HepG2 (cell line): Measurements from ENCODE around the gene TTLL1. TPM values are rescaled to one million over a fixed set of nuclear protein-coding genes. Genes with fewer than 3 reads are reported as not detected.
A peak's percentile ranks its signal among the peaks of the same experiment; 100 is the strongest.

Experiments used
- DRAP1 ChIP-seq: IDR thresholded peaks from 2 replicates; pipeline ENCODE4 v1.6.1; 2016; ENCODE audit warnings: missing genetic modification reagents, missing compliant biosample characterization
- EP300 ChIP-seq, 3 experiments: sonication (generic) in 1 of 3; formaldehyde crosslinking in 1 of 3; IDR thresholded peaks; 2 replicates each; pipeline versions ENCODE4 v1.5.1 to v1.6.1; 2011 to 2020; ENCODE audit warnings: low read depth in 2 of 3, low read length in 2 of 3, borderline replicate concordance in 1 of 3, improper control_type of control experiment in 1 of 3, mild to moderate bottlenecking in 1 of 3, missing genetic modification reagents in 1 of 3, moderate library complexity in 1 of 3
- FOXP1 ChIP-seq, 2 experiments: fragments of 450-650 bp in 1 of 2; IDR thresholded peaks; 2 replicates each; pipeline ENCODE4 v1.6.1; 2017 to 2018; ENCODE audit warnings: antibody characterized with exemption in 1 of 2
- HNRNPH1 ChIP-seq: fragments of 200-400 bp; formaldehyde crosslinking; optimal IDR thresholded peaks from 2 replicates; pipeline ENCODE3; 2017; ENCODE audit warnings: mild to moderate bottlenecking, low read depth, low read length
- MEIS2 ChIP-seq: sonication (generic); formaldehyde crosslinking; IDR thresholded peaks from 2 replicates; pipeline ENCODE4 v1.9.0; 2021; ENCODE audit warnings: mild to moderate bottlenecking, missing genetic modification reagents
- MLLT10 ChIP-seq: sonication (generic); formaldehyde crosslinking; IDR thresholded peaks from 2 replicates; pipeline ENCODE4 v1.4.0; 2020; ENCODE audit warnings: missing genetic modification reagents
- MZF1 ChIP-seq: sonication (generic); formaldehyde crosslinking; IDR thresholded peaks from 2 replicates; pipeline ENCODE4 v1.8.1; 2023; ENCODE audit warnings: mild to moderate bottlenecking, missing genetic modification reagents, borderline replicate concordance
- PAF1 ChIP-seq: IDR thresholded peaks from 2 replicates; pipeline ENCODE4 v1.6.1; 2016; ENCODE audit warnings: missing genetic modification reagents, missing compliant biosample characterization
- TCF7 ChIP-seq: sonication (generic); IDR thresholded peaks from 2 replicates; pipeline ENCODE4 v1.6.1; 2016; ENCODE audit warnings: antibody characterized with exemption, low read depth
- ZBTB4 ChIP-seq: sonication (generic); formaldehyde crosslinking; IDR thresholded peaks from 2 replicates; pipeline ENCODE4 v1.4.0; 2020; ENCODE audit warnings: missing genetic modification reagents, mild to moderate bottlenecking, borderline replicate concordance
- ZC3H13 ChIP-seq: sonication (generic); formaldehyde crosslinking; IDR thresholded peaks from 2 replicates; pipeline ENCODE4 v1.8.1; 2023; ENCODE audit warnings: mild to moderate bottlenecking, missing genetic modification reagents, moderate library complexity
- ZMYM3 ChIP-seq: sonication (generic); formaldehyde crosslinking; IDR thresholded peaks from 2 replicates; pipeline ENCODE4 v1.5.1; 2020; ENCODE audit warnings: mild to moderate bottlenecking, missing genetic modification reagents
- ZNF12 ChIP-seq: sonication (generic); formaldehyde crosslinking; IDR thresholded peaks from 2 replicates; pipeline ENCODE4 v1.5.0; 2020; ENCODE audit warnings: missing genetic modification reagents
- ZNF136 ChIP-seq: sonication (generic); formaldehyde crosslinking; IDR thresholded peaks from 2 replicates; pipeline ENCODE4 v1.8.1; 2022; ENCODE audit warnings: low read depth, mild to moderate bottlenecking, moderate library complexity, missing genetic modification reagents
- ZNF230 ChIP-seq: sonication (generic); formaldehyde crosslinking; IDR thresholded peaks from 2 replicates; pipeline ENCODE4 v1.4.0; 2020; ENCODE audit warnings: mild to moderate bottlenecking, missing genetic modification reagents
- ZNF343 ChIP-seq: sonication (generic); formaldehyde crosslinking; IDR thresholded peaks from 2 replicates; pipeline ENCODE4 v1.4.0; 2020; ENCODE audit warnings: mild to moderate bottlenecking, missing genetic modification reagents
- ZNF609 ChIP-seq: sonication (generic); formaldehyde crosslinking; IDR thresholded peaks from 2 replicates; pipeline ENCODE4 v1.4.0; 2020; ENCODE audit warnings: mild to moderate bottlenecking, missing genetic modification reagents, borderline replicate concordance
- ZNF615 ChIP-seq: sonication (generic); formaldehyde crosslinking; IDR thresholded peaks from 2 replicates; pipeline ENCODE4 v1.5.0; 2020; ENCODE audit warnings: mild to moderate bottlenecking, missing genetic modification reagents, borderline replicate concordance
- ZNF691 ChIP-seq: sonication (generic); formaldehyde crosslinking; IDR thresholded peaks from 2 replicates; pipeline ENCODE4 v1.4.0; 2020; ENCODE audit warnings: missing genetic modification reagents, low read depth, mild to moderate bottlenecking, borderline replicate concordance
- ZNF773 ChIP-seq: sonication (generic); formaldehyde crosslinking; IDR thresholded peaks from 2 replicates; pipeline ENCODE4 v1.4.0; 2020; ENCODE audit warnings: missing genetic modification reagents, borderline replicate concordance
- polyA plus RNA-seq, 8 experiments: library from polyadenylated mRNA; depleted of rRNA in 3 of 8; stranded (reverse) in 7 of 8; unstranded in 1 of 8; fragments of >200 nt; fragmentation: Illumina TruSeq in 4 of 8; extraction: Trizol in 4 of 8; gene quantifications; 2 replicates each; pipeline versions ENCODE4 v1.2.1 to v1.2.3, GENCODE V29; 2011 to 2016; ENCODE audit warnings: low read depth in 4 of 8, missing spikeins in 1 of 8, mixed read lengths in 1 of 8; ENCODE audit not compliant: insufficient read depth in 1 of 8
- total RNA-seq, 5 experiments: library from RNA; depleted of rRNA; stranded (reverse); fragments of >200 nt; fragmentation: Illumina TruSeq; extraction: Trizol; gene quantifications; 2 replicates each; pipeline ENCODE4 v1.2.3, GENCODE V29; 2016; ENCODE audit warnings: low read depth in 1 of 5

Gene TTLL1
- total and polyA plus RNA-seq, 2 of the 13 experiments (the other 11 are each of a cell fraction or from before 2014, with no cell fraction given): 1.6 to 5.3 TPM

GRCh38 chr22:42993651-42994275, 95.4 kb downstream of the TTLL1 start (continued):
- TF ChIP-seq DRAP1 (CRISPR knock-in tag) (peak; percentile 45; the same call in 1 of the 2 replicates), ZNF343 (CRISPR knock-in tag) (no peak), ZNF12 (CRISPR knock-in tag) (peak; percentile 95), ZNF615 (CRISPR knock-in tag) (no peak), ZC3H13 (CRISPR knock-in tag) (no peak), TCF7 (peak; percentile 69), ZNF230 (CRISPR knock-in tag) (no peak), ZBTB4 (no peak), HNRNPH1 (no peak), MLLT10 (no peak), MEIS2 (CRISPR knock-in tag) (peak; percentile 62; the same call in 1 of the 2 replicates), ZMYM3 (CRISPR knock-in tag) (no peak), EP300 (IDR thresholded peaks at IDR 0.05; ENCODE audit: low read depth in 2 of 2, low read length in 2 of 2) (peak; percentile 86 to 92; a peak in 3 of 4 replicates), EP300 (CRISPR knock-in tag; IDR thresholded peaks at IDR 0.05; ENCODE audit: borderline replicate concordance) (peak; percentile 82), PAF1 (CRISPR knock-in tag) (no peak), ZNF773 (no peak), FOXP1 (IDR thresholded peaks at IDR 0.05) (no peak), FOXP1 (CRISPR knock-in tag; IDR thresholded peaks at IDR 0.05) (no peak; the same call in 1 of the 2 replicates), MZF1 (CRISPR knock-in tag) (no peak), ZNF136 (CRISPR knock-in tag) (no peak), ZNF609 (CRISPR knock-in tag) (no peak), ZNF691 (CRISPR knock-in tag) (no peak)
